Lung (tissue), 12 donors: ENCODE data around the gene NEURL1B. TPM values are rescaled to one million over a fixed set of nuclear protein-coding genes. Genes with fewer than 3 reads are reported as not detected.
A peak's percentile ranks its signal among the peaks of the same experiment; 100 is the strongest.
"Not testable (repeated sequence)": the region's sequence is repeated elsewhere in the genome, so short reads cannot be mapped to it uniquely, and the experiment has no call there.

Source experiments
- ATAC-seq: fragments of 200-7000 bp; cut with Tn5 transposase; one replicate; pipeline ENCODE4 v1.9.1; 2020; ENCODE audit warnings: moderate number of reproducible peaks; ENCODE audit not compliant: insufficient read depth, low FRiP score
- DNase-seq, 3 donors: peaks; one replicate each; pipeline ENCODE4 v3.0.0-alpha.2; 2013 to 2017
- H3K27ac ChIP-seq, 2 donors: one replicate each; pipeline ENCODE4 v1.5.1; 2013; ENCODE audit warnings: mild to moderate bottlenecking in 2 of 2, moderate library complexity in 2 of 2, control low read depth in 1 of 2, inconsistent platforms in 1 of 2, low read depth in 1 of 2, low read length in 1 of 2
- H3K27me3 ChIP-seq, 3 donors: one replicate each; pipeline ENCODE4 v1.5.1; 2013; ENCODE audit warnings: low read length in 2 of 3; ENCODE audit not compliant: control insufficient read depth in 3 of 3, insufficient read depth in 3 of 3
- H3K36me3 ChIP-seq, 4 donors: one replicate each; pipeline ENCODE4 v1.5.1; 2013; ENCODE audit warnings: low read length in 4 of 4, mild to moderate bottlenecking in 1 of 4, moderate library complexity in 1 of 4; ENCODE audit not compliant: control insufficient read depth in 4 of 4, insufficient read depth in 4 of 4
- H3K4me1 ChIP-seq, 5 donors: one replicate each; pipeline ENCODE4 v1.5.1; 2013; ENCODE audit warnings: low read length in 5 of 5, mild to moderate bottlenecking in 2 of 5, moderate library complexity in 1 of 5; ENCODE audit not compliant: control insufficient read depth in 5 of 5, insufficient read depth in 5 of 5
- H3K4me3 ChIP-seq: one replicate; pipeline ENCODE4 v1.5.1; 2013; ENCODE audit warnings: mild to moderate bottlenecking, control low read depth, moderate library complexity
- H3K9ac ChIP-seq, 2 donors: one replicate each; pipeline ENCODE4 v1.5.1; 2013; ENCODE audit warnings: low read length in 2 of 2, control low read depth in 1 of 2; ENCODE audit not compliant: insufficient read depth in 1 of 2
- H3K9me3 ChIP-seq, 4 donors: one replicate each; pipeline ENCODE4 v1.5.1; 2013; ENCODE audit warnings: low read length in 3 of 4, mild to moderate bottlenecking in 1 of 4, moderate library complexity in 1 of 4; ENCODE audit not compliant: control insufficient read depth in 4 of 4, insufficient read depth in 3 of 4
- CTCF ChIP-seq: IDR thresholded peaks from 2 replicates; pipeline ENCODE4 v1.5.1; 2012; ENCODE audit warnings: mild to moderate bottlenecking; ENCODE audit errors: control extremely low read depth, extremely low read depth
- WGBS, 2 donors: extraction: QIAGEN DNeasy Blood & Tissue Kit; methylation state at CpG; one replicate each; pipeline ENCODE4 v1.1.7; 2013; 5-methylcytosine and 5-hydroxymethylcytosine counted together
- polyA plus RNA-seq, 2 donors: library from polyadenylated mRNA; stranded (reverse); fragments of 200-250 nt; gene quantifications; one replicate each; pipeline ENCODE4 v1.2.1, GENCODE V29; 2013
- total RNA-seq, 2 donors: library from RNA; depleted of rRNA in 1 of 2; stranded (reverse); fragments of >200 nt in 1 of 2; gene quantifications; one replicate each; pipeline ENCODE4 v1.2.1, GENCODE V29; 2014 to 2021
- donor health status: control.
- donor health status: control.
- donor health status: Bipolar disorder and iron deficiency.
- donor health status: healthy.
- donor health status: DM: yes; HTN: yes; CAD: no.

NEURL1B gene
- total and polyA plus RNA-seq, 4 donors = 5.1 to 26.4 (median 11.8) TPM

GRCh38 chr5:172600571-172600970, 40.5 kb upstream of the NEURL1B start:
- H3K9me3 ChIP-seq = peaks cover 0 to 2% (median under 1%) of the 10 kb centered on the region in 4 donors
- H3K36me3 ChIP-seq = no peaks in the 10 kb centered on the region
- peaks cover 0 to 3% (median 0%) of the 10 kb centered on the region in 3 donors for H3K27me3 ChIP-seq
- peaks cover 4 to 14% (median 9%) of the 10 kb centered on the region in 5 donors for H3K4me1 ChIP-seq
- WGBS, 2 donors = 89 to 92% methylated on average over 3 of the region's 3 CpGs
- H3K27ac ChIP-seq = no peak overlapping the region
- no peak for TF ChIP-seq CTCF
- ATAC-seq (no peak), DNase-seq (no peak)
- H3K9ac ChIP-seq = no peak overlapping the region
- H3K4me3 ChIP-seq = no peak overlapping the region

GRCh38 chr5:172601576-172601975, 39.5 kb upstream of the NEURL1B start:
- H3K9ac ChIP-seq, DNase-seq, ATAC-seq, H3K36me3 ChIP-seq, H3K4me3 ChIP-seq, H3K9me3 ChIP-seq, H3K27ac ChIP-seq, H3K27me3 ChIP-seq: not testable (repeated sequence)
- peaks cover 4 to 14% (median 9%) of the 10 kb centered on the region in 5 donors for H3K4me1 ChIP-seq
- 88 to 97% methylated on average over 7 of the region's 7 CpGs for WGBS, 2 donors

GRCh38 chr5:172602783-172603231, 38.3 kb upstream of the NEURL1B start:
- DNase-seq = peak; percentile 77 to 84 (median 82)
- Histone ChIP-seq H3K4me3 (no peak overlapping the region), H3K27me3 (no peaks in the 10 kb centered on the region), H3K36me3 (no peaks in the 10 kb centered on the region), H3K9ac (peak overlapping the region in 1 of 2 donors; percentile 30), H3K9me3 (peaks cover 0 to 5% (median 2%) of the 10 kb centered on the region in 4 donors), H3K4me1 (peaks cover 2 to 14% (median 9%) of the 10 kb centered on the region in 5 donors), H3K27ac (peak overlapping the region; percentile 7 to 47)
- no peak for TF ChIP-seq CTCF
- WGBS, 2 donors = 62 to 68% methylated on average over 14 of the region's 14 CpGs
- no peak for ATAC-seq

GRCh38 chr5:172603251-172603806, 37.7 kb upstream of the NEURL1B start:
- peak overlapping the region; percentile 21 to 30 for H3K9ac ChIP-seq
- H3K4me1 ChIP-seq = peaks cover 2 to 14% (median 9%) of the 10 kb centered on the region in 5 donors
- 68 to 73% methylated on average over 17 of the region's 17 CpGs for WGBS, 2 donors
- no peak for ATAC-seq
- peak overlapping the region; percentile 7 to 47 for H3K27ac ChIP-seq
- no peaks in the 10 kb centered on the region for H3K27me3 ChIP-seq
- no peaks in the 10 kb centered on the region for H3K36me3 ChIP-seq
- no peak overlapping the region for H3K4me3 ChIP-seq
- peaks cover 0 to 5% (median 2%) of the 10 kb centered on the region in 4 donors for H3K9me3 ChIP-seq
- peak; percentile 65 to 82 (median 78) for DNase-seq
- TF ChIP-seq CTCF = no peak
